AG10803 (cell line): ENCODE data around the gene LCNL1.

Source experiments
- DNase-seq: peaks from one replicate; pipeline ENCODE4 v3.0.0; 2010; ENCODE audit warnings: low read depth
- H3K4me3 ChIP-seq: 2 replicates; pipeline ENCODE4 v1.5.1; 2011; ENCODE audit warnings: mild to moderate bottlenecking, low read length, control low read depth
- TF ChIP-seq, protein P1 (sequence below): conservative IDR thresholded peaks from 2 replicates; pipeline ENCODE4 v1.5.1; 2011; ENCODE audit warnings: mild to moderate bottlenecking, low read length, control low read depth, inconsistent platforms

The LCNL1 gene

DNA sequence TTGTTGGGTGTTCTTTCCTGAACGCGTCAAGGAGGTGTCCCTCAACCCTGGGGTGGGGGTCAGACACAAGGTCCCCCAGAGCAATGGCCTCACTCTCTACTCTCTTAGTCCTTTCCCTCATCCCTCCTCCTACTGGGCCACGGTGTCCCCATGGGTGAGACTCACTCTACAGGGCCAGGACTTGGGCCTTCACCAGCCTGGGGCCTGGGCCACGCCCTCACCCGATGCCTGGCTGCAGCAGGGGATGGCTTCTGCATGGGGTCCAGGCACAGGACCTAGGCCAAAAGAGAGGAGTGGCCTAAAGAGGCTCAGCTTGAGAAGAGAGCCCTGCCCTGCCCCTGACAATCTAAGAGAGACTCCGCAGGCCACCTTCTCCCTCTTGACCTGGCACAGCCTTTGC is 24.9 kb upstream of the LCNL1 start:
- H3K4me3 ChIP-seq: no peak overlapping the region
- no peak for DNase-seq
- TF ChIP-seq, protein P1, sequence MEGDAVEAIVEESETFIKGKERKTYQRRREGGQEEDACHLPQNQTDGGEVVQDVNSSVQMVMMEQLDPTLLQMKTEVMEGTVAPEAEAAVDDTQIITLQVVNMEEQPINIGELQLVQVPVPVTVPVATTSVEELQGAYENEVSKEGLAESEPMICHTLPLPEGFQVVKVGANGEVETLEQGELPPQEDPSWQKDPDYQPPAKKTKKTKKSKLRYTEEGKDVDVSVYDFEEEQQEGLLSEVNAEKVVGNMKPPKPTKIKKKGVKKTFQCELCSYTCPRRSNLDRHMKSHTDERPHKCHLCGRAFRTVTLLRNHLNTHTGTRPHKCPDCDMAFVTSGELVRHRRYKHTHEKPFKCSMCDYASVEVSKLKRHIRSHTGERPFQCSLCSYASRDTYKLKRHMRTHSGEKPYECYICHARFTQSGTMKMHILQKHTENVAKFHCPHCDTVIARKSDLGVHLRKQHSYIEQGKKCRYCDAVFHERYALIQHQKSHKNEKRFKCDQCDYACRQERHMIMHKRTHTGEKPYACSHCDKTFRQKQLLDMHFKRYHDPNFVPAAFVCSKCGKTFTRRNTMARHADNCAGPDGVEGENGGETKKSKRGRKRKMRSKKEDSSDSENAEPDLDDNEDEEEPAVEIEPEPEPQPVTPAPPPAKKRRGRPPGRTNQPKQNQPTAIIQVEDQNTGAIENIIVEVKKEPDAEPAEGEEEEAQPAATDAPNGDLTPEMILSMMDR: no peak

DNA sequence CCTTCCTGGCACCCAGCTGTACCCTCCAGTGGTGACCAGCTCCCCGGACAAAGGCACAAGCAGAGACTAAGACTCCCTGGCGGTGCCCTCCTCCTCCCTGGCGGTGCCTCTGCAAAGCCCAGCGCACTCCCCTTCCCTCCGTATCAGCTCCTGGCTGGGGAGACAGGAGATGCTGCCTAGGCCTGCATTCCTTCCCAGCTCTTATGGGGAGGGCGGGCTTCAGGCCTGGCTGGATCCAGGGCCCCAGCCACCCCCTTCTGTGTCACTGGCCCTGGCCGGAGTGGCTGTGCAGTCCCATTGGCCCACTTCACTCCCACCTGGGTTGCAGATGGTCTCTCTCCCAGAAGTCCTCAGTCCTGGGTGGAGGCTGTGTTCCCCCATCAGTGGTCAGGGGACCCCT is 24.3 kb upstream of the LCNL1 start:
- no peak overlapping the region for H3K4me3 ChIP-seq
- TF ChIP-seq, protein P1: no peak
- no peak for DNase-seq

DNA sequence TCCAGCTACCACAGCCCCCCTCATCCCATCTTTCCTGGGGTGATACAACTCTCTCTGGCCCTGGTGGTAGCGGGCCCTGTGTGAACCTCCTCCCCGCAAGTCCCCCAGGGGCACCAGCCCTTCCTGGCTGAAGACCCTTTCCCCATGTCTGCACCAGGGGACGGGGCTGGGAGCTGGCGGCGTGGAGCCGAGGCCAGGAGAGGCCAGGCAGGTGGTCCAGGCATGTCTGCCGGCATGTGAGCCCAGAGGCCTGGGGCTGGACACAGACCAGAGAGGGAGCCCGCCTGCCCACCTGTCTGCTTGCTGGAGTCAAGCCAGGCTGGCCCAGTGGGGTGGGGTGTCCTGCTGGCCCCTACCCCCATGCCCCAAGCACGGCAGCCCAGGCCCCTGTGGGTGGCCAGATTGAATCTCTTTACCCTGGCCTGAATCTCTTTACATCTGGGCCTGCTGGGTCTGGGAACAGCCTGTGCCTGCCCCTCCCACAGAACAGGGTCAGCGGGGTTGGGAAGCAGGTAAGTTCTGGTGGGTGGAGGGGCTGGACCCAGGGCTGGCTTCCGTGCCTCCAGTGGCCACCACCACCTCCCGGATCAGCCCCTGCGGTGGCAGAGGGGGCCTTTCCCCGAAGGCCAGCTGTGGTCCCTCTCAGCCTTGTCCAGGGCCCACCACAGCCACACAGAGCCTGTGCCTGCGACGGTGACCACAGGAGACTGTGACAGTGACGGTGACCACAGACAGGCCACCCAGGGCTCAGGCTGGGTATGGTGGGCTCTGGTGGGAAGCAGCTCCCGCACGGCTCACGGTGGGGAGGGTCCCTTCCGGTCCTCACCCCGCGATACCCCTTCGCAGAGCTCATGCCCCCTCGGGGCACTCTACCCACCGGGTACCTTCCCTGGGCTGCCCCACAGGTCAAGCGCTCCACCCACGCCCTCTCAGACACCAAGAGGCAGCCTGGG is 23.6 kb upstream of the LCNL1 start:
- TF ChIP-seq, protein P1: no peak
- no peak for DNase-seq
- no peak overlapping the region for H3K4me3 ChIP-seq

DNA sequence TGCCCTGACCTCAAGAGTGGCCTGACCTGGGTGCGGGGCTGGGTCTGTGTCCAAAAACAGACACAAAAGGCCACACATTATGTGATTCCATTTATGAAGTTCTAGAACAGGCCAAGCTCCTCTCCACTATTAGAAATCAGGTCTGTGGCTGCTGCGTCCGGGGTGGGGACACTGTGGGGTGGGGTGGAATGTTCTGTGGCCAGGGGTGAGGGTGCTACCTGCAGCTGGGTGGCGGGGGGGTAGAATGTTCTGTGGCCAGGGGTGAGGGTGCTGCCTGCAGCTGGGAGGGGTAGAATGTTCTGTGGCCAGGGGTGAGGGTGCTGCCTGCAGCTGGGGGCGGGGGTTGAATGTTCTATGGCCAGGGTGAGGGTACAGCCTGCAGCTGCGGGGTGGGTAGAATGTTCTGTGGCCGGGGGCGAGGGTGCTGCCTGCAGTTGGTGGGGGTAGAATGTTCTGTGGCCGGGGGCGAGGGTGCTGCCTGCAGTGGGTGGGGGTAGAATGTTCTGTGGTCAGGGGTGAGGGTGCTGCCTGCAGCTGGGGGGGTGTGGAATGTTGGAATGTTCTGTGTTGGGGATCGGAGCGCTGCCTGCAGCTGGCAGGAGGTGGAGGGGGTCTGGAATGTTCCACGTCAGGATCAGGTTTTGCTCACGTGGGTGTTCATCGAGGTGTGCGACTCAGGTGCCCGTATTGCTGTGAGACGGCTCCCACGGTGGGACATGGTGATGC is 22.4 kb upstream of the LCNL1 start:
- no peak for DNase-seq
- TF ChIP-seq, protein P1: no peak
- no peak overlapping the region for H3K4me3 ChIP-seq

DNA sequence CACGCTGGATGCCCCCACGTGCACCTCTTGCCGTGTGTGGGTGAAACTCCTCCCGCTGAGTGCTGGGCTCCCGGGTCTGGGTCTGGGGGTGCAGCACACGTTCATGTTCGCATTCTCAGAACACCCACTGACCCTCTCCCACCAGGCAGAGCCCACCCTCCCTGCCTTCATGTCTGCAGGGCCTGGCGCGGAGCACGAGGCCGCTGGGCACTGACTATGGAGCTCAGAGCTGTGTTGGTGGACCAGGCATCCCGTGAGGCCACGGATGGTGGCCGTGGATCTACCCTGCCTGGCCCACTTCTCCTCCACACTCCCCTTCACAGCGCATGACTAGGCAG is 21.9 kb upstream of the LCNL1 start:
- no peak for DNase-seq
- H3K4me3 ChIP-seq: no peak overlapping the region
- TF ChIP-seq, protein P1: no peak

DNA sequence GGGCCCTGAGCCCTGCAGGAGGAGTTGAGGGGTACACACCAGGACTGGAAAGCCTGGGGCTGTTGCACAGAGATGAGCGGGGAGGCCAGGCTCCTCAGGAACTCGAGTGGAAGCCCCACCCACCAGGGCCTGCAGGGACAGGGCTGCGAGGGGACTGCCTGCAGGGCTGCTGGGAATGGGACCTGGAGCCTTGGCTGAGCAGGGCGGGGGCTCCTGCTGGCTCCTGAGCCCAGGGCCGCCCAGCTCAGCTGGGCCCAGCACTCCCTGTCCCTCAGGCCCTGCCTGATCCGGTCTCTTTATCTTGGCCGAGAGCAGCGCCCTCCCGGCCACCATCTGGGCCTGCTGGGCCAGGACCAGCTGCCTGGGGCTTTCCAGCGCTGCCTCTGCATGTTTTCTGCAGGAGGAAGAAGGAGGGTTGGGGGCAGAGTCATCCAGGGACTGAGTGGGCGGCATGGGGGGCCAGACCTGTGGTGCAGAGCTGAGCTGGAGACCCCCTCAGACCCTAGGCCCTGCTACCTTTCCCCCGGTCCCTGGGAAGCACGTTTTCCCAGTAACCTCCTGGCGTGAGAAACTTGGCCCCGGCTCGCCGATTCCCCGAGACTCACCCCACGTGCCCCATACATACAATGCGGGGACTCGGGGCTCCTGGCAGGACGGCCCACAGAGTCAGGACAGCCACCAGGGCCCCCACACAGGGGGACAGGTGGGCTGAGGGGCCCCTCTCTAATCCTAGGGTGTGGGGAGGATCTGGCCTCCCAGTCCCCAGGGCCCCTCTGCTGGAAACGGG is 21.3 kb upstream of the LCNL1 start:
- TF ChIP-seq, protein P1: no peak
- no peak for DNase-seq
- no peak overlapping the region for H3K4me3 ChIP-seq
